Neuronal stem cell (in vitro differentiated cells): ENCODE measurements around the gene VTI1A.

Experiments
- DNase-seq: peaks from one replicate; pipeline ENCODE4 v3.0.0-alpha.2; 2013; ENCODE audit warnings: low spot score
- H2AFZ ChIP-seq: one replicate; pipeline ENCODE4 v1.6.1; 2013; ENCODE audit warnings: mild to moderate bottlenecking, low read length, inconsistent platforms
- H2AK5ac ChIP-seq: 2 replicates; pipeline ENCODE4 v1.6.1; 2013; ENCODE audit warnings: low read depth, mild to moderate bottlenecking, inconsistent platforms, low read length, moderate library complexity, mixed read lengths
- H2BK120ac ChIP-seq: 2 replicates; pipeline ENCODE4 v1.6.1; 2013; ENCODE audit warnings: low read depth, mild to moderate bottlenecking, inconsistent platforms, low read length, moderate library complexity, mixed read lengths
- H2BK12ac ChIP-seq: one replicate; pipeline ENCODE4 v1.6.1; 2013; ENCODE audit warnings: low read length, inconsistent platforms
- H2BK15ac ChIP-seq: 2 replicates; pipeline ENCODE4 v1.6.1; 2013; ENCODE audit warnings: mild to moderate bottlenecking, low read length, inconsistent platforms, mixed read lengths
- H2BK5ac ChIP-seq: one replicate; pipeline ENCODE4 v1.6.1; 2013; ENCODE audit warnings: inconsistent platforms, mild to moderate bottlenecking, low read length, moderate library complexity
- H3K14ac ChIP-seq: one replicate; pipeline ENCODE4 v1.6.1; 2013; ENCODE audit warnings: low read length, inconsistent platforms
- H3K18ac ChIP-seq: 2 replicates; pipeline ENCODE4 v1.6.1; 2013; ENCODE audit warnings: low read length, inconsistent platforms
- H3K23ac ChIP-seq: 2 replicates; pipeline ENCODE4 v1.6.1; 2013; ENCODE audit warnings: low read depth, mild to moderate bottlenecking, mixed read lengths, low read length, inconsistent platforms; ENCODE audit not compliant: poor library complexity
- H3K27ac ChIP-seq: replicated peaks from 3 replicates; pipeline ENCODE4 v1.5.1; 2013; ENCODE audit warnings: low read length, inconsistent platforms
- H3K27me3 ChIP-seq, 3 experiments: 2 replicates each; pipeline ENCODE4 v1.6.1; 2013; ENCODE audit warnings: low read length in 3 of 3, mild to moderate bottlenecking in 2 of 3, inconsistent platforms in 1 of 3, low read depth in 1 of 3, mixed read lengths in 1 of 3, moderate library complexity in 1 of 3; ENCODE audit not compliant: control insufficient read depth in 3 of 3, insufficient read depth in 3 of 3
- H3K36me3 ChIP-seq, 2 donors: replicated peaks in 1 of 2; 2 replicates each; pipeline ENCODE4 v1.6.1; 2013; ENCODE audit warnings: low read length in 2 of 2; ENCODE audit not compliant: control insufficient read depth in 2 of 2, insufficient read depth in 2 of 2
- H3K4ac ChIP-seq: 2 replicates; pipeline ENCODE4 v1.6.1; 2013; ENCODE audit warnings: inconsistent platforms, mild to moderate bottlenecking, low read length, moderate library complexity
- H3K4me1 ChIP-seq, 2 donors: 1 replicate in 1 of 2; 2 replicates in 1 of 2; pipeline ENCODE4 v1.6.1; 2013; ENCODE audit warnings: low read length in 2 of 2, low read depth in 1 of 2; ENCODE audit not compliant: control insufficient read depth in 2 of 2, insufficient read depth in 1 of 2
- H3K4me2 ChIP-seq: one replicate; pipeline ENCODE4 v1.6.1; 2013; ENCODE audit warnings: mild to moderate bottlenecking, low read length, inconsistent platforms; ENCODE audit not compliant: insufficient read depth, poor library complexity, severe bottlenecking
- H3K4me3 ChIP-seq, 2 donors: 2 replicates each; pipeline ENCODE4 v1.5.1; 2013; ENCODE audit warnings: low read length in 2 of 2, mild to moderate bottlenecking in 2 of 2, inconsistent platforms in 1 of 2, moderate library complexity in 1 of 2
- H3K79me1 ChIP-seq: one replicate; pipeline ENCODE4 v1.6.1; 2013; ENCODE audit warnings: low read depth, mild to moderate bottlenecking, inconsistent platforms, low read length, moderate library complexity
- H3K9ac ChIP-seq: one replicate; pipeline ENCODE4 v1.6.1; 2013; ENCODE audit warnings: mild to moderate bottlenecking, low read depth, low read length, inconsistent platforms; ENCODE audit not compliant: poor library complexity
- H3K9me3 ChIP-seq, 2 donors: replicated peaks in 1 of 2; 2 replicates each; pipeline versions ENCODE3 to v1.6.1; 2013; ENCODE audit warnings: low read length in 2 of 2, mild to moderate bottlenecking in 2 of 2, inconsistent platforms in 1 of 2, low read depth in 1 of 2, mixed read lengths in 1 of 2, moderate library complexity in 1 of 2; ENCODE audit not compliant: control insufficient read depth in 2 of 2, insufficient read depth in 1 of 2
- H4K8ac ChIP-seq: one replicate; pipeline ENCODE4 v1.6.1; 2013; ENCODE audit warnings: low read depth, mild to moderate bottlenecking, inconsistent platforms, low read length, moderate library complexity
- H4K91ac ChIP-seq: one replicate; pipeline ENCODE4 v1.6.1; 2013; ENCODE audit warnings: low read length, low read depth, mild to moderate bottlenecking, inconsistent platforms; ENCODE audit not compliant: poor library complexity
- WGBS, 2 donors: extraction: QIAGEN DNeasy Blood & Tissue Kit; methylation state at CpG; one replicate each; pipeline ENCODE4 v1.1.7; 2013; ENCODE audit warnings: missing lambda C conversion rate in 2 of 2, mixed read lengths in 1 of 2; ENCODE audit not compliant: insufficient read length in 2 of 2, insufficient replicate concordance in 1 of 2; ENCODE audit errors: extremely low coverage in 2 of 2; 5-methylcytosine and 5-hydroxymethylcytosine counted together

VTI1A gene

DNA sequence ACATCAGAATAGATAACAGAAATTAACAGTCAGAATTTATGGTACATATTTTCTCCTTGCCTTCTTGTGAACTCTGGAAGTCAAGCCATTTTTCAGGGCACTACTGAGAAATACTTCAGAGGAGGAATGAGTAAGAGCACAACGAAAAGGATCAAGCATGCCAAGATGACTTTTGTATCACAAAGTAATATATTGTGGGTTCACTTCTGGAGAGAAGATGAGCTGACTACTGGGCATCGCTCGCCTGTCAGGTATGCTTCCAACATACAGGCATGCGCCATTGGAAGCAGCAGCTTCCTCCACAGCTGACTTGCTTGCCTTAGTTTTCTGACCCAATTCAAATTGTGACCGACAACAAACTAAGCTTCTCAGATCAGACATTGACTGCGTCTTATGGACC is 137.3 kb downstream of the VTI1A start:
- no peak overlapping the region for H3K9ac ChIP-seq
- no CpG with 5 or more reads among the region's 6 CpGs for WGBS, 2 donors
- H2BK15ac ChIP-seq: no peak overlapping the region
- no peak overlapping the region for H3K27ac ChIP-seq
- H3K36me3 ChIP-seq: no peaks in the 10 kb centered on the region
- H3K4me1 ChIP-seq: peaks cover 17 to 65% of the 10 kb centered on the region in 2 donors
- no peak overlapping the region for H2BK5ac ChIP-seq
- no peak overlapping the region for H3K4ac ChIP-seq
- no peak overlapping the region for H2AK5ac ChIP-seq
- DNase-seq: no peak
- H4K91ac ChIP-seq: no peak overlapping the region
- no peak overlapping the region for H2BK120ac ChIP-seq
- H3K4me3 ChIP-seq: no peak overlapping the region
- no peaks in the 10 kb centered on the region for H3K9me3 ChIP-seq
- no peak overlapping the region for H3K18ac ChIP-seq
- H3K27me3 ChIP-seq: no peaks in the 10 kb centered on the region
- no peak overlapping the region for H2BK12ac ChIP-seq
- no peak overlapping the region for H4K8ac ChIP-seq
- H3K79me1 ChIP-seq: no peaks in the 10 kb centered on the region
- no peak overlapping the region for H3K14ac ChIP-seq
- H2AFZ ChIP-seq: no peak overlapping the region
- H3K23ac ChIP-seq: no peak overlapping the region
- no peak overlapping the region for H3K4me2 ChIP-seq

DNA sequence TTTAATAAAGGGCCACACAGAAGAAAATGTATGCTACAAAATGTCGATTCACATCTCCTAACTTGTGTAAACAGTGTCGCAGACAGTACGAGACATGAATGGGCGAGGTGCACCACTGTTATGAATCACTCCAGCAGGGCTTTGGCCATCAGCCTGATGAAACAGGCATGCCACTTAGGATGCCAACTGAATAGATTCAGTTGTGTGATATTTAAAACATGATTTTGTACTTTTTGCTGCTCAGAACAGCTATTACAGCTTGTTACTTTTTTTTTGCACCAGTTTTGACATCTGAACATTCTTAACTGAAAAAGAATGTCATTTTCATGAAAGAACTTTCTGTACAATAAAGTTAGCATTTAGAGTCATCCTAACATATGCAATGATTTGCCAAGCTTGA is 138.1 kb downstream of the VTI1A start:
- Histone ChIP-seq H2AFZ (no peak overlapping the region), H3K4me2 (no peak overlapping the region), H3K14ac (no peak overlapping the region), H4K91ac (no peak overlapping the region), H3K36me3 (no peaks in the 10 kb centered on the region), H3K4me3 (no peak overlapping the region), H2BK12ac (no peak overlapping the region), H3K9ac (no peak overlapping the region), H2BK5ac (no peak overlapping the region), H4K8ac (no peak overlapping the region), H3K27me3 (no peaks in the 10 kb centered on the region), H2AK5ac (no peak overlapping the region), H3K27ac (no peak overlapping the region), H3K4me1 (peaks cover 17 to 59% of the 10 kb centered on the region in 2 donors), H3K23ac (no peak overlapping the region), H2BK15ac (no peak overlapping the region), H3K9me3 (no peaks in the 10 kb centered on the region), H3K79me1 (no peaks in the 10 kb centered on the region), H2BK120ac (no peak overlapping the region), H3K4ac (no peak overlapping the region), H3K18ac (no peak overlapping the region)
- no peak for DNase-seq
- WGBS, 2 donors: no CpG with 5 or more reads among the region's 4 CpGs

DNA sequence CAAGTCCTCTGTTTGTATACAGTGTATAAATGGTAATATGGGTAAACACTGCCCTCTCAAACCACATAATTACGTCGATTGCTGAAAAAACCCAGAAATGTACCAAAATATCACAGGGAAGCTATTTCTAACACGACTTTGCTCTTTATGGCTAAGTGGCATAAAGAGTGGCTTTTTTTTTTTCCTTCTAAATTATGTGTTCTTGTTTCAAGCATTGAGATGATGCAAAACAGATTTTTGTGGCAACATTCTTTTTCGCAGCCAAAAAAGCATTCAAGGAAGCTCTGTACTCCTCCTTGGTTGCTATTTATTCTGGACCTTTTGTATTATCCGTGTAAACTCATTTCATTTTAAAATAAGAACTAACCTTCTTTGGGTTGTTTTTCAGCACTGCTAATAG is 138.9 kb downstream of the VTI1A start:
- H3K14ac ChIP-seq: no peak overlapping the region
- no peak overlapping the region for H2BK15ac ChIP-seq
- H2BK5ac ChIP-seq: no peak overlapping the region
- no peak for DNase-seq
- H3K36me3 ChIP-seq: no peaks in the 10 kb centered on the region
- no peak overlapping the region for H2AFZ ChIP-seq
- H2BK12ac ChIP-seq: no peak overlapping the region
- no CpG with 5 or more reads among the region's 5 CpGs for WGBS, 2 donors
- H3K4ac ChIP-seq: no peak overlapping the region
- H4K91ac ChIP-seq: no peak overlapping the region
- no peaks in the 10 kb centered on the region for H3K9me3 ChIP-seq
- H3K4me3 ChIP-seq: no peak overlapping the region
- no peak overlapping the region for H2BK120ac ChIP-seq
- H3K4me1 ChIP-seq: peaks cover 11 to 56% of the 10 kb centered on the region in 2 donors
- no peak overlapping the region for H3K27ac ChIP-seq
- H3K79me1 ChIP-seq: no peaks in the 10 kb centered on the region
- no peak overlapping the region for H4K8ac ChIP-seq
- H2AK5ac ChIP-seq: no peak overlapping the region
- no peaks in the 10 kb centered on the region for H3K27me3 ChIP-seq
- no peak overlapping the region for H3K9ac ChIP-seq
- no peak overlapping the region for H3K4me2 ChIP-seq
- H3K18ac ChIP-seq: no peak overlapping the region
- H3K23ac ChIP-seq: no peak overlapping the region

DNA sequence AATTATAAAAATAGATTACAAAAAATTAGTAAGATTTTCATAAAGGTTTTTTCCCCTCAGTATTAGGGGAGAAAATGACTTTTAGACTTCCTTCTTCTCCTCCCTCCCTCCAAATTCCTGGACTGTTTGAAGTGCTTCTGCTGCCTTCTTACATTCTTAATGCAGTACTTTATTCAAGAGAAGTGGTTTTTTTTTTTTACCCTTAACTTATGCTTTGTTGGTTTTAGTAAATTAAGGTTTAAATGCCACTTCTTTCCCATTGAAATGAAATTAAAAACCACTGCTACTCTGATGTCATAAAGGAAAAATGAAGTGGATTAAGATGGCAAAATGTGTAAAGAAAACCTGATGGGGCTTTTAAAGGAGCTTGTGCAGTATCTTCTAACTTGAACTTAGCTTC is 140.7 kb downstream of the VTI1A start:
- no peak overlapping the region for H3K23ac ChIP-seq
- H3K4me1 ChIP-seq: peaks cover 12 to 52% of the 10 kb centered on the region in 2 donors
- H2AK5ac ChIP-seq: no peak overlapping the region
- no peaks in the 10 kb centered on the region for H3K9me3 ChIP-seq
- H4K8ac ChIP-seq: no peak overlapping the region
- H3K18ac ChIP-seq: no peak overlapping the region
- H3K9ac ChIP-seq: no peak overlapping the region
- no peak overlapping the region for H3K4ac ChIP-seq
- no peaks in the 10 kb centered on the region for H3K36me3 ChIP-seq
- no peak overlapping the region for H2BK12ac ChIP-seq
- no peak overlapping the region for H3K27ac ChIP-seq
- no peak overlapping the region for H2BK120ac ChIP-seq
- H4K91ac ChIP-seq: no peak overlapping the region
- H2BK5ac ChIP-seq: no peak overlapping the region
- no peak overlapping the region for H2BK15ac ChIP-seq
- H3K27me3 ChIP-seq: peaks cover 0 to 1% (median 0%) of the 10 kb centered on the region in 3 experiments
- no peak overlapping the region for H3K4me2 ChIP-seq
- no peak overlapping the region for H3K4me3 ChIP-seq
- no peak overlapping the region for H2AFZ ChIP-seq
- no peak for DNase-seq
- H3K79me1 ChIP-seq: no peaks in the 10 kb centered on the region
- no peak overlapping the region for H3K14ac ChIP-seq
